Esophagus mucosa (tissue), 1 donor: Measurements from ENCODE around the gene PARN. TPM values are rescaled to one million over a fixed set of nuclear protein-coding genes. Genes with fewer than 3 reads are reported as not detected.
"Not testable (repeated sequence)": the region's sequence is repeated elsewhere in the genome, so short reads cannot be mapped to it uniquely, and the experiment has no call there.

ENCODE experiments used
- ATAC-seq: fragments of 200-7000 bp; cut with Tn5 transposase; one replicate; pipeline ENCODE4 v1.9.1; 2020
- total RNA-seq: library from RNA; stranded (reverse); gene quantifications from one replicate; pipeline ENCODE4 v1.2.4, GENCODE V29; 2023
- donor health status: DM: yes; HTN: yes; CAD: no.

The PARN gene
- total RNA-seq, 1 donor from 2014 or later: 22.5 TPM

DNA sequence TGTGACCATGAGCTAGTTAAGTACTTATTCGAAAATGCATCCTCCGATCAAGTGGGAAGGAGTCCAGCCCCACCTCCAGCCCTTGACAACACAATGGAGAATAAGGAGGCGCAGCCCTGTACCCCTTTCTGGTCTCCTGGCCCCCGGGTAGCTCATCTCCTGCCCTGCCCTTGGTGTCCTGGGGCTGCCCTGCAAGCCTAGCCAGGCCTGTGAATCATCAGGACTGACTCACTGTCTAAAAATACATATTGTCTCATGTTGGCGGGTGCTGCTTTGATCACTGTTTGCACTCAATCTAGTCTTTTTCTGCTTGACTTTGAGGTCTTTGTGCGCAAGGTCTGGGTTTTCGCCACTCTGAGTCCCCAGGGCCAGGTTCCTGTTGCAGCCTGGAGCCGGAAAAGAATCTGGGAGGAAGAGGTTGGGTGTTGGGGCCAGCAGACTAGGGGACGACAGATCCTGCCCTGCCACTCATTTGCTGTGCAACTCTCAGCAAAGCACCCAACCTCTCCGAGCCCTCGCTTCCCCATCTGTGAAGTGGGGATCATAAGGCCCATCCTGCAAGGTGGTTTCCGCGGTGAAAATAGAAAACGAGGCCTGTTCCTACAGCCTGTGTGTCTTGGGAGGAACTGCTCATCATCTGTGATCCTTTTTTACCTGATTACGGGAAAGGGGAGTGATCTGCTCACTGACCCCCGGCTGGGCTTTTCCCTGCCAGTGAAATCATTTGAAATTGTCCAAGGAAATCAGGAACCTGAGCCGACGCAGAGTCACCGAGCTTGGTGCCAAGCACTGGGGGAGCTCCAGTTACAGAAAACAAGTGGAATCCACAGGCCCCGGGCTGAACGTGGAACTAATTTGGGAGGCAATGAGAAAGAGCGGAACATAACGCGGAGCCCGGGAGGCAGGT lies 230.4 kb downstream of the PARN start:
- ATAC-seq: peak; percentile 91

DNA sequence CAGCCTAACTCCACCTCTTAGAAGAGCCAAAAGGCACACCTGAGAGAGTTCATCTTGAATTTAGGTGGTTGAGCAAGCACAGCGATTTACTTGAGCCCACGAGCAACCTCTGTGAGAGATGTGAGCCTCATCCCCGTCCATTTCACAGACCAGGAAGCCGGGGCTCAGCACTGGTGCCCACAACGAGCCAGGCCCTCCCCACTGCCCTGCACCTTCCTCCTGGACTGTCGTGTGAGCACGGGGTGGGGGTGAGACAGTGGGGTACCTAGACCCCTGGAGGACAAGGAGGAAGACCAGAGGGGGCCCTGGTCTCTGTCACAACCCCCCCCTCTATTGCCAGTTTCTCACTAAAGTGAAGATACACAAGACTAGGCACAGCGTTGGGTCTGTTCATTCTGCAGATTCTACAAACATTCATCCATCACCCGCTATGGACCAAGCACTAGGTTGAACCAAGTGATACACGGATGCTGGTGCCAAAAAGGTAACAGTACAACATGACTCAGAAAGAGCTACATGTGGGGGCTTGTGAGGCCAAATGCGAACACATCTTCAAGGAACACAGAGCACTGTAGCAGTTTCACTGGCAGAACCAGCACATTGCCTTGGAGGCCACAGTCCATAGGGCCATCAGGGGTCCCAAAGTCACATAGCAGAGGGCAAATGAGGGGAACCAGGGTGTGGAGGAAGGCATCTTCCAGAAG lies 231.9 kb downstream of the PARN start:
- ATAC-seq: peak; percentile 69

DNA sequence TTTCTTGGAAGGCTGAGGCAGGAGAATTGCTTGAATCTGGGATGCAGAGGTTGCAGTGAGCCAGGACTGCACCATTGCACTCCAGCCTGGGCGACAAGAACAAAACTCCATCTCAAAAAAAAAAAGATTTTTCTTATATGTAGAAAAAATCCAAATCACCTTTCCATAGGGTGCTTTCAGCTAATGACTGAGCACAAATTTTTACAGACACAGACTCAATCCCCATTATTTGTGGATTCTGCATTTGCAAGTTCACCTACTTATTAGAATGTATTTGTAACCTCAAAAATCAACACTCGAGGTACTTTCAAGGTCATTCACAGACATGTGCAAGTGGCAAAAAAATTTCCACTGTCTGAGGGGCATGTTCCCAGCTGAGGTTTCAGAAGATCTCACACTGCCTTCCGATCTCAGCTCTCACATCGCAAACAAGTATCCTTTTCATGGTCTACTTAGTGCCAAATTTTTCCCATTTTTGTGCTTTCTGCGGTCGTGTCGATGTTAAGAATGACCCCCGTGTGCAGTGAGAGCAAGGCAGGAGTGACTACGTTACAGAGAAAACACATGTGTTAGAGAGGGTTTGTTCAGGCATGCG lies 234.3 kb downstream of the PARN start:
- not testable (repeated sequence) for ATAC-seq

DNA sequence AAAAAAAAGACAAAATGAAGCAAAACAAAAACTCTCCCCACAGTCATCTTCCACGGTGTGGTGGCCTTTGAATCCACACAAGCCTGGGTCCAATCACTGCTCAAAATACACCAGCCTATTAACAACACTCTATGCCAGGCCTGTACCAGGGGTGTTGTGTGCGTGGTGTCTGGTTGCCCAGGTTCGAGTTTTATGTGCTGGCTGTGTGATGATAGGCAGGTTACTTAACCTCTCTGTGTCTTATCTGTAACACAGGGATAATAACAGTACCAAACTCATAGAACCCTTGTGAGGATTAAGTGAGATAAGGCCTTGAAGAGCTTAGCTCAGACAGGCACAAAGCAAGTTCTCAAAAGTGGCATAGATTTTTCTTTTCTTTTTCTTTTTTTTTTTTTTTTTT lies 235.2 kb downstream of the PARN start:
- ATAC-seq: no peak

DNA sequence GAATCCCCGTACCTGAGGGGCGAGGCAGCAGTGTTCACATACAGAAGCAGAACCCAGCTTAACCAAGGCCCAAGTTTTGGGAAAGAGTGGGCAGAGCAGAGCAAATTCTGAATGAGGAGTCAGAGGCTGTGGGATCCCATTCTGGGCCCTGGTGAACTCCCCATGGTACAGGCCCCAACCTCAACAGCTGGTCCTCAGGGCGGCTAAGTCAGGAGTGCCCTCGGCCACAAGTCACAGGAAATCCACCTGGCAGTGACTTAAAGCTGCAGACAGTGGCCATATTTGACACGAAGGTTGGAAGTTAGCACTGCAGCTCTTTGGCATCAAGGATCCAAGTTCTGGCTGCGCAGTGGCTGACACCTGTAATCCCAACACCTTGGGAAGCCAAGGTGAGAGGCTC lies 237.1 kb downstream of the PARN start:
- no peak for ATAC-seq

DNA sequence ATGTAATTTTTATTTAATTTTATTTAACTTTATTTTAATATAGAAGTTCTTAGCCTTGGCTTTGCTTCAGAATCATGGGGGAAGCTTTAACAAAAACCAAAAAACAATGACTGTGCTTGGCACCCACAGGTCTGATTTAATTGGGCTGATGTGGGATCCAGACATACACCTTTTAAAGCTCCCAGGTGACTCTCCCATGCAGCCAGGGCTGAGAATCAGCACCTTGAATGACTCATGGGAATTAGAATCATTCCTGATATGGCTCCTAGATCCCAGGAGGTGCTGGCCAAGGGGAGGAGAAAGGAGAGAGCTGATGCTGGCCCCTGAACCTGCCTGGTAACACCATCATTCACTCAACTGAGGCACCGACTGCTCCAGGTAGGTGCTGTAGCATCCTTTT lies 240.7 kb downstream of the PARN start:
- peak; percentile 39 for ATAC-seq

DNA sequence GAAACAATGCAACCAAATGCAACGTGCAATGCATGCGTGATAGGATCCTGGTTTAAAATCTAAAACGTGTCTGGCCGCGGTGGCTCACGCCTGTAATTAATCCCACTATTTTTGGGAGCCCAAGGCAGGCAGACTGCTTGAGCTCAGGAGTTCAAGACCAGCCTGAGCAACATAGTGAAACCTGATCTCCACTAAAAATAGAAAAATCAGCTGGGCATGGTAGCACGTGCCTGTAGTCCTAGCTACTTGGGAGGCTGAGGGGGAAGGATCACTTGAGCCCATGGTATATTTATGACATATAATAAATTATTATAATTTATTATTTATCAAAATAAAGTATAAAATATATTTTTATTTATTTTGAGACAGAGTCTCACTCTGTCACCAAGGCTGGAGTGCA lies 241.8 kb downstream of the PARN start:
- no peak for ATAC-seq

DNA sequence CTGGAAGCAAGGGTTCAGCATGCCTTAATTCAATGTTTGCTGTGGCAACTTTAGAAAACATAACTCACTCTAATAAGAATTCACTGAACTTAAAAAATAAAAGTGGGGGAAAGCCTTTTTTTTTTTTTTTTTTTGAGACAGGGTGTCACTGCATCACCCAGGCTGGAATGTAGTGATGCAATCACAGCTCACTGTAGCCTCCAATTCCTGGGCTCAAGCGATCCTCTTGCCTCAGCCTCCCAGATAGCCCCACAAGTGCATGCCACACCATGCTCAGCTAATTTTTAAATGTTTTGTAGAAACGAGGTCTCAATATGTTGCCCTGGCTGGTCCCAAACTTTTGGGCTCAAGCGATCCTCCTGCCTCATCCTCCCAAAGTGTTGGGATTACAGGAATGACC lies 243.9 kb downstream of the PARN start:
- ATAC-seq: no peak

Other genes starting within 250 kb of the PARN start
- 27.3 TPM for gene BFAR, start 2.7 kb upstream of the PARN start, total RNA-seq
- gene PLA2G10, start 64.0 kb upstream of the PARN start, total RNA-seq: not detected
- gene NPIPA3, start 73.2 kb upstream of the PARN start, total RNA-seq: 1.8 TPM
- gene NPIPA2, start 112.3 kb upstream of the PARN start, total RNA-seq: 0.48 TPM
- gene NOMO1, start 203.5 kb upstream of the PARN start, total RNA-seq: 62.8 TPM